Measurements from ENCODE around the gene MC3R. TPM values are rescaled to one million over a fixed set of nuclear protein-coding genes. Genes with fewer than 3 reads are reported as not detected.

The MC3R gene
- total and polyA plus RNA-seq, 2 of the 4 experiments (the other 2 are of a cell fraction) = not detected

- no peak overlapping the region for H4K5ac ChIP-seq (ENCODE audit: low read depth, low read length)
- DNase-seq (no peak), ATAC-seq (ENCODE audit: low read depth) (no peak)
- POLR2A ChIA-PET (ENCODE audit: unreplicated experiment) = no interaction called here
- no peaks in the 10 kb centered on the region; the same call in 1 of the 2 replicates for H3K9me3 ChIP-seq (ENCODE audit: control insufficient read depth, insufficient read depth, low read length)
- WGBS, 2 experiments (ENCODE audit: extremely low coverage in 2 of 2, insufficient read length in 1 of 2) = no CpG with 5 or more reads among the region's 2 CpGs
- H2BK5ac ChIP-seq (ENCODE audit: low read depth, low read length, poor library complexity, severe bottlenecking) = no peak overlapping the region
- H3K79me1 ChIP-seq (ENCODE audit: low read depth in 1 of 2, low read length in 2 of 2) = no peaks in the 10 kb centered on the region
- TF ChIP-seq BHLHE40 (IDR thresholded peaks at IDR 0.05; ENCODE audit: low read depth, low read length) (no peak), NFE2L2 (IDR thresholded peaks at IDR 0.05; ENCODE audit: low read depth, low read length) (no peak), USF2 (IDR thresholded peaks at IDR 0.05; ENCODE audit: low read depth, low read length) (no peak), MAZ (IDR thresholded peaks at IDR 0.05; ENCODE audit: borderline replicate concordance, low read depth, low read length) (no peak), POLR2A (IDR thresholded peaks at IDR 0.05; ENCODE audit: low read depth, low read length) (no peak), CTCF (conservative IDR thresholded peaks at IDR 0.05; ENCODE audit: low read depth, low read length) (no peak), SMC3 (IDR thresholded peaks at IDR 0.05; ENCODE audit: low read depth, low read length) (no peak), RCOR1 (IDR thresholded peaks at IDR 0.05; ENCODE audit: insufficient replicate concordance, low read length) (no peak), MXI1 (IDR thresholded peaks at IDR 0.05; ENCODE audit: borderline replicate concordance, low read depth, low read length) (no peak), ELK1 (IDR thresholded peaks at IDR 0.05; ENCODE audit: borderline replicate concordance, low read depth, low read length) (no peak), CEBPB (IDR thresholded peaks at IDR 0.05; ENCODE audit: low read depth, low read length) (no peak), FOS (IDR thresholded peaks at IDR 0.05; ENCODE audit: low read depth, low read length) (no peak)
- H2AK5ac ChIP-seq (ENCODE audit: low read depth, low read length) = no peak overlapping the region
- no peak overlapping the region for H3K4ac ChIP-seq (ENCODE audit: low read depth, low read length)
- H4K20me1 ChIP-seq (ENCODE audit: insufficient read depth, low read length) = no peaks in the 10 kb centered on the region
- H3K18ac ChIP-seq (ENCODE audit: low read depth, low read length) = no peak overlapping the region
- no peak overlapping the region for H3K14ac ChIP-seq (replicated peaks; ENCODE audit: low read depth, low read length)
- intact Hi-C loops (cut with micrococcal nuclease) = no loop called here
- H3K9ac ChIP-seq (ENCODE audit: low read depth, low read length) = no peak overlapping the region
- H4K91ac ChIP-seq (ENCODE audit: insufficient read depth, low read depth, low read length) = no peak overlapping the region
- no peak overlapping the region for H2BK120ac ChIP-seq (ENCODE audit: low read depth, low read length)
- no peak overlapping the region for H3K27ac ChIP-seq (ENCODE audit: insufficient read depth, low read length)
- no peak overlapping the region for H2AFZ ChIP-seq (replicated peaks; ENCODE audit: low read length, poor library complexity)
- H4K8ac ChIP-seq (ENCODE audit: low read depth in 2 of 2, low read length in 2 of 2) = no peak overlapping the region
- no peak overlapping the region for H3K4me3 ChIP-seq (ENCODE audit: insufficient read depth, low read depth, low read length)
- no peaks in the 10 kb centered on the region for H3K9me1 ChIP-seq (ENCODE audit: insufficient read depth, low read length)
- H2AK9ac ChIP-seq (replicated peaks; ENCODE audit: low read depth, low read length, poor library complexity) = no peak overlapping the region
- no peak overlapping the region for H2BK20ac ChIP-seq (ENCODE audit: low read depth, low read length)
- in situ Hi-C loops (cut with MboI; ENCODE audit: low sequenced_read_pairs) = no loop called here
- BruUV-seq (replicated peaks) = no TSS peak
- dilution Hi-C loops (cut with HindIII; ENCODE audit: low sequenced_read_pairs, unreplicated experiment) = no loop called here
- no peaks in the 10 kb centered on the region for H3K36me3 ChIP-seq (ENCODE audit: control insufficient read depth, insufficient read depth, low read length)
- no peaks in the 10 kb centered on the region for H3K27me3 ChIP-seq (ENCODE audit: control insufficient read depth, insufficient read depth, low read length)
- no peak overlapping the region for H2BK15ac ChIP-seq (ENCODE audit: low read depth, low read length)
- no peak overlapping the region for H3K23ac ChIP-seq (ENCODE audit: low read depth, low read length)
- CTCF ChIA-PET = no interaction called here
- no peak overlapping the region for H3K4me2 ChIP-seq (ENCODE audit: low read depth, low read length)
- no peaks in the 10 kb centered on the region for H3K4me1 ChIP-seq (ENCODE audit: control insufficient read depth, insufficient read depth, low read length)
- no peak overlapping the region for H3K56ac ChIP-seq (ENCODE audit: extremely low read depth, insufficient read depth, low read length)
These were observed 11.4 kb downstream of the MC3R start for GRCh38 chr20:56259948-56260347.

Measured in IMR-90 (cell line).